H1 (cell line): Measurements from ENCODE around the gene GATD1. TPM values are rescaled to one million over a fixed set of nuclear protein-coding genes. Genes with fewer than 3 reads are reported as not detected.

Source experiments
- CTCF ChIA-PET: fragments of 300-600 bp; sonication (Branson Sonifier 250); formaldehyde crosslinking; loops from one replicate; lab custom pipeline; 2021; ENCODE audit not compliant: partially characterized antibody; lab: Charles Lee
- POLR2A ChIA-PET: fragments of 300-600 bp; sonication (Branson Sonifier 250); formaldehyde crosslinking; loops from one replicate; lab custom pipeline; 2021; ENCODE audit warnings: inconsistent platforms; ENCODE audit not compliant: partially characterized antibody; lab: Charles Lee
- DNase-seq, 2 experiments: peaks; one replicate each; pipeline versions ENCODE4 v3.0.0 to v3.0.0-alpha.2; 2010 to 2022; ENCODE audit warnings: low spot score in 2 of 2, low read depth in 1 of 2, mixed read lengths in 1 of 2
- FAIRE-seq: peaks from 2 replicates; lab custom pipeline; 2011; peaks lifted over from hg19 to GRCh38; lab: Jason Lieb, UNC
- H2AFZ ChIP-seq: 2 replicates; pipeline ENCODE4 v1.8.1; 2012; ENCODE audit warnings: low read length, inconsistent platforms
- H2AK5ac ChIP-seq: 2 replicates; pipeline ENCODE4 v1.6.1; 2013; ENCODE audit warnings: low read depth, low read length
- H2BK120ac ChIP-seq: replicated peaks from 2 replicates; pipeline ENCODE3; 2013; ENCODE audit warnings: low read depth, low read length, inconsistent platforms
- H2BK12ac ChIP-seq: 2 replicates; pipeline ENCODE4 v1.6.1; 2013; ENCODE audit warnings: low read depth, low read length
- H2BK15ac ChIP-seq: 2 replicates; pipeline ENCODE4 v1.6.1; 2013; ENCODE audit warnings: low read length
- H2BK20ac ChIP-seq: 2 replicates; pipeline ENCODE4 v1.6.1; 2013; ENCODE audit warnings: low read length
- H2BK5ac ChIP-seq: 2 replicates; pipeline ENCODE4 v1.6.1; 2013; ENCODE audit warnings: low read depth, low read length
- H3K14ac ChIP-seq: 2 replicates; pipeline ENCODE4 v1.6.1; 2013; ENCODE audit warnings: inconsistent platforms; ENCODE audit not compliant: insufficient read length
- H3K18ac ChIP-seq: 2 replicates; pipeline ENCODE4 v1.6.1; 2013; ENCODE audit warnings: low read length; ENCODE audit errors: extremely low read depth
- H3K23ac ChIP-seq: 2 replicates; pipeline ENCODE4 v1.6.1; 2013; ENCODE audit warnings: inconsistent platforms; ENCODE audit not compliant: insufficient read length
- H3K23me2 ChIP-seq: 2 replicates; pipeline ENCODE4 v1.6.1; 2013; ENCODE audit warnings: low read depth, low read length
- H3K27ac ChIP-seq: 2 replicates; pipeline ENCODE4 v1.6.1; 2011; ENCODE audit warnings: low read depth, low read length, inconsistent platforms
- H3K27me3 ChIP-seq, 4 experiments: replicated peaks in 1 of 4; 1 replicate in 1 of 4; 2 replicates in 3 of 4; pipeline versions ENCODE4 v1.6.1 to v1.8.1; 2011 to 2013; ENCODE audit warnings: low read length in 3 of 4, mild to moderate bottlenecking in 3 of 4, inconsistent platforms in 2 of 4, mixed read lengths in 2 of 4, moderate library complexity in 1 of 4; ENCODE audit not compliant: control insufficient read depth in 3 of 4, insufficient read depth in 3 of 4; ENCODE audit errors: extremely low read depth in 1 of 4
- H3K36me3 ChIP-seq, 4 experiments: 2 replicates each; pipeline versions ENCODE4 v1.6.1 to v1.8.1; 2011 to 2013; ENCODE audit warnings: mild to moderate bottlenecking in 4 of 4, low read length in 3 of 4, moderate library complexity in 2 of 4, control low read depth in 1 of 4, inconsistent platforms in 1 of 4; ENCODE audit not compliant: insufficient read depth in 4 of 4, control insufficient read depth in 2 of 4
- H3K4ac ChIP-seq: replicated peaks from 2 replicates; pipeline ENCODE3; 2013; ENCODE audit warnings: low read length, low read depth, mixed read lengths, inconsistent platforms; ENCODE audit not compliant: insufficient read length
- H3K4me1 ChIP-seq, 4 experiments: replicated peaks in 1 of 4; 1 replicate in 1 of 4; 2 replicates in 3 of 4; pipeline versions ENCODE4 v1.6.1 to v1.8.1; 2011 to 2013; ENCODE audit warnings: low read length in 3 of 4, inconsistent platforms in 2 of 4, mixed read lengths in 1 of 4; ENCODE audit not compliant: insufficient read depth in 4 of 4, control insufficient read depth in 3 of 4
- H3K4me2 ChIP-seq, 2 experiments: 2 replicates each; pipeline versions ENCODE4 v1.6.1 to v1.8.1; 2011 to 2013; ENCODE audit warnings: low read depth in 2 of 2, low read length in 2 of 2, control low read depth in 1 of 2, inconsistent platforms in 1 of 2, mild to moderate bottlenecking in 1 of 2; ENCODE audit not compliant: insufficient read depth in 1 of 2
- H3K4me3 ChIP-seq, 4 experiments: fragments of 200-600, 300-600 bp in 1 of 4; sonication (generic), shearing (Covaris generic), sonication (Bioruptor Twin) in 1 of 4; 2 replicates each; pipeline versions ENCODE4 v1.5.1 to v1.8.1; 2011 to 2016; ENCODE audit warnings: low read length in 4 of 4, low read depth in 3 of 4, control low read depth in 2 of 4, inconsistent platforms in 2 of 4, mild to moderate bottlenecking in 2 of 4, mixed read lengths in 1 of 4, moderate library complexity in 1 of 4; ENCODE audit not compliant: insufficient read depth in 2 of 4; ENCODE audit errors: extremely low read depth in 1 of 4
- H3K56ac ChIP-seq: replicated peaks from 2 replicates; pipeline ENCODE3; 2013; ENCODE audit warnings: low read depth, mild to moderate bottlenecking, mixed read lengths, low read length, inconsistent platforms; ENCODE audit not compliant: insufficient read length
- H3K79me1 ChIP-seq: 2 replicates; pipeline ENCODE4 v1.6.1; 2013; ENCODE audit warnings: low read depth, low read length, control low read depth
- H3K79me2 ChIP-seq, 2 experiments: 2 replicates each; pipeline versions ENCODE4 v1.6.1 to v1.8.1; 2012 to 2013; ENCODE audit warnings: low read length in 2 of 2, mild to moderate bottlenecking in 2 of 2, inconsistent platforms in 1 of 2; ENCODE audit not compliant: insufficient read depth in 2 of 2, control insufficient read depth in 1 of 2
- H3K9ac ChIP-seq, 4 experiments: replicated peaks in 1 of 4; 1 replicate in 1 of 4; 2 replicates in 3 of 4; pipeline versions ENCODE4 v1.6.1 to v1.8.1; 2011 to 2013; ENCODE audit warnings: low read depth in 3 of 4, low read length in 3 of 4, control low read depth in 2 of 4, mild to moderate bottlenecking in 2 of 4, moderate library complexity in 2 of 4, inconsistent platforms in 1 of 4; ENCODE audit errors: extremely low read depth in 1 of 4
- H3K9me3 ChIP-seq, 2 experiments: 2 replicates each; pipeline versions ENCODE4 v1.6.1 to v1.8.1; 2012 to 2013; ENCODE audit warnings: mild to moderate bottlenecking in 2 of 2, moderate library complexity in 2 of 2, control low read depth in 1 of 2, inconsistent platforms in 1 of 2, low read depth in 1 of 2, low read length in 1 of 2, mixed read lengths in 1 of 2; ENCODE audit not compliant: insufficient read depth in 2 of 2
- H4K20me1 ChIP-seq, 2 experiments: replicated peaks in 1 of 2; 2 replicates each; pipeline versions ENCODE3 to v1.8.1; 2011 to 2013; ENCODE audit warnings: inconsistent platforms in 2 of 2, low read length in 2 of 2, mild to moderate bottlenecking in 1 of 2; ENCODE audit not compliant: insufficient read depth in 2 of 2, control insufficient read depth in 1 of 2
- H4K5ac ChIP-seq: 2 replicates; pipeline ENCODE4 v1.6.1; 2013; ENCODE audit warnings: low read length, low read depth, mixed read lengths, inconsistent platforms; ENCODE audit not compliant: insufficient read length
- H4K8ac ChIP-seq: 2 replicates; pipeline ENCODE4 v1.8.0; 2013; ENCODE audit warnings: mild to moderate bottlenecking, moderate library complexity, low read length, inconsistent platforms; ENCODE audit not compliant: insufficient read depth; ENCODE audit errors: extremely low read depth
- H4K91ac ChIP-seq: replicated peaks from 2 replicates; pipeline ENCODE3; 2013; ENCODE audit warnings: low read length, mixed read lengths, inconsistent platforms; ENCODE audit not compliant: insufficient read length
- FOSL1 ChIP-seq: IDR thresholded peaks from 2 replicates; pipeline ENCODE4 v1.6.1; 2011; ENCODE audit warnings: mild to moderate bottlenecking, low read depth, low read length, moderate library complexity; ENCODE audit not compliant: insufficient read depth
- JUN ChIP-seq: IDR thresholded peaks from 2 replicates; pipeline ENCODE4 v1.6.1; 2011; ENCODE audit warnings: low read depth, mild to moderate bottlenecking, improper control_type of control experiment, low read length
- RBBP5 ChIP-seq: IDR thresholded peaks from 2 replicates; pipeline ENCODE4 v1.7.1; 2012; ENCODE audit warnings: low read depth, mild to moderate bottlenecking, inconsistent platforms, low read length, moderate library complexity, borderline replicate concordance
- RFX5 ChIP-seq: IDR thresholded peaks from 2 replicates; pipeline ENCODE4 v1.6.1; 2011; ENCODE audit warnings: low read depth, low read length, improper control_type of control experiment, borderline replicate concordance
- SIX5 ChIP-seq: IDR thresholded peaks from 2 replicates; pipeline ENCODE4 v1.6.1; 2011; ENCODE audit warnings: mild to moderate bottlenecking, low read depth, low read length
- SP2 ChIP-seq: IDR thresholded peaks from 2 replicates; pipeline ENCODE4 v1.6.1; 2012; ENCODE audit warnings: mild to moderate bottlenecking, low read length, inconsistent platforms
- TBP ChIP-seq: IDR thresholded peaks from 2 replicates; pipeline ENCODE4 v1.6.1; 2011; ENCODE audit warnings: low read depth, low read length, improper control_type of control experiment
- TCF12 ChIP-seq: IDR thresholded peaks from 2 replicates; pipeline ENCODE4 v1.6.1; 2011; ENCODE audit warnings: low read depth, mild to moderate bottlenecking, low read length
- YY1 ChIP-seq: IDR thresholded peaks from 2 replicates; pipeline ENCODE4 v1.6.1; 2011; ENCODE audit warnings: low read depth, mild to moderate bottlenecking, low read length
- WGBS, 2 experiments: shearing (Covaris generic) in 1 of 2; methylation state at CpG; one replicate each; pipeline versions ENCODE4 v1.1.6 to v1.1.7; 2013 to 2015; ENCODE audit warnings: low lambda C conversion rate in 2 of 2, mixed read lengths in 2 of 2, inconsistent platforms in 1 of 2, low coverage in 1 of 2, missing lambda C conversion rate in 1 of 2; ENCODE audit not compliant: insufficient replicate concordance in 2 of 2, insufficient coverage in 1 of 2, insufficient read length in 1 of 2; ENCODE audit errors: extremely low coverage in 1 of 2, missing lambda C conversion rate in 1 of 2; 5-methylcytosine and 5-hydroxymethylcytosine counted together
- polyA plus RNA-seq, 7 experiments: library from polyadenylated mRNA; depleted of rRNA in 3 of 7; stranded (reverse) in 5 of 7; unstranded in 2 of 7; fragments of >200 nt in 5 of 7; fragments of 200-250 nt in 2 of 7; gene quantifications; 1 replicate in 5 of 7; 2 replicates in 1 of 7; 4 replicates in 1 of 7; pipeline versions ENCODE4 v1.2.1 to v1.2.3, GENCODE V29; 2011 to 2013; ENCODE audit warnings: missing spikeins in 2 of 7, mixed read lengths in 2 of 7
- total RNA-seq: library from RNA; stranded (reverse); fragmentation: NEBNext Ultra II Directional; extraction: Animal tissue kit (Norgen Biotek cat#: 25700); gene quantifications from 2 replicates; pipeline ENCODE4 v1.2.1, GENCODE V29; 2021
- TF ChIP-seq, protein P1 (sequence below): IDR thresholded peaks from 2 replicates; pipeline ENCODE4 v1.6.1; 2011; ENCODE audit warnings: low read length, improper control_type of control experiment
- TF ChIP-seq, protein P2 (sequence below): IDR thresholded peaks from 2 replicates; pipeline ENCODE4 v1.6.1; 2012; ENCODE audit warnings: inconsistent platforms

Gene GATD1
- total and polyA plus RNA-seq, 2 of the 8 experiments (the other 6 are each of a cell fraction or from before 2014, with no cell fraction given) = 47.5 to 54.8 TPM

DNA sequence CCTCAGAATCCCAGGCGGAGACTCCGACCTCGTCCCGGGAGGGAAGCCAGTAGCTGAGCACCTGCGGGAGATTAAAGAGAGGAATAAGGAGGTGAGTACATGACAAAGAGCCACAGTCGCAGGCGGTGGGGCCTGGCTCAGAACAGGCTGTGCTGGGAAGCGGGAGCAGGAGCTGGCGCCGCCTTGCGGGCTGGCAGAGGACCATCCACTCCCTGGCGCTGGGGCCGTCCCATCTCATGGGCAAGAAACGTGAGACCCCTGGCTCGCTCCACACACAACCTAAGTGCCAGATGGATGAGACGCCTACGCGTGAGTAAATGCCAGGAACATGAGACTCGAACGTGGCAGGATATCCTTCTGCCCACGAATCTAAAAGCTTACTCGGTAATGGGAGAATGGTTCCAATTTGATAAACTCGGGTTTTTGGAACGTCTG lies 6.3 kb upstream of the GATD1 start:
- Histone ChIP-seq H3K4me1 (peaks cover 0 to 22% (median 13%) of the 10 kb centered on the region in 4 experiments; a peak in 5 of 7 replicates), H3K27ac (no peak overlapping the region), H2BK20ac (no peak overlapping the region), H2BK15ac (no peak overlapping the region), H3K9me3 (no peaks in the 10 kb centered on the region), H3K4ac (no peak overlapping the region), H3K18ac (no peak overlapping the region), H3K9ac (no peak overlapping the region), H3K36me3 (peaks cover 0 to 3% (median 0%) of the 10 kb centered on the region in 4 experiments; a peak in 2 of 8 replicates), H4K20me1 (peaks cover 2 to 21% of the 10 kb centered on the region in 2 experiments), H2BK12ac (no peak overlapping the region), H3K79me2 (no peaks in the 10 kb centered on the region), H4K8ac (no peak overlapping the region), H3K4me3 (peak overlapping the region in 1 of 4 experiments; percentile 31; a peak in 1 of 8 replicates), H3K23me2 (no peaks in the 10 kb centered on the region), H3K4me2 (peak overlapping the region; percentile 10 to 49), H3K27me3 (no peaks in the 10 kb centered on the region; a peak in 1 of 7 replicates), H3K14ac (no peak overlapping the region), H3K79me1 (no peaks in the 10 kb centered on the region; the same call in 1 of the 2 replicates), H2AK5ac (no peak overlapping the region), H2BK5ac (no peak overlapping the region), H3K23ac (no peak overlapping the region), H2AFZ (no peak overlapping the region), H4K5ac (no peak overlapping the region), H4K91ac (no peak overlapping the region), H3K56ac (no peak overlapping the region), H2BK120ac (no peak overlapping the region)
- ChIA-PET CTCF (interaction anchor here (0.6 to 2.9 kb wide), 17 partner anchors 9 to 198 kb away, joined by 3 to 14 read pairs (median 4); no protein-coding TSS in a partner anchor), POLR2A (interaction anchor here (0.7 to 35.3 kb wide), 13 partner anchors 8 to 214 kb away, joined by 3 to 636 read pairs (median 4); partner anchors contain the start of genes CRACR2B, PIDD1, PNPLA2 and RPLP2)
- peak; percentile 93 to 94 for DNase-seq
- FAIRE-seq = peak; percentile 95
- WGBS, 2 experiments = 9% methylated on average over 24 of the region's 24 CpGs; no CpG with 5 or more reads in 1 of the 2 experiments
- TF ChIP-seq JUN (no peak), RBBP5 (no peak), YY1 (peak; percentile 60; the same call in 1 of the 2 replicates), SP2 (no peak), TBP (peak; percentile 67; the same call in 1 of the 2 replicates), SIX5 (no peak), TCF12 (peak; percentile 89), RFX5 (no peak), FOSL1 (no peak)
- TF ChIP-seq, protein P1, sequence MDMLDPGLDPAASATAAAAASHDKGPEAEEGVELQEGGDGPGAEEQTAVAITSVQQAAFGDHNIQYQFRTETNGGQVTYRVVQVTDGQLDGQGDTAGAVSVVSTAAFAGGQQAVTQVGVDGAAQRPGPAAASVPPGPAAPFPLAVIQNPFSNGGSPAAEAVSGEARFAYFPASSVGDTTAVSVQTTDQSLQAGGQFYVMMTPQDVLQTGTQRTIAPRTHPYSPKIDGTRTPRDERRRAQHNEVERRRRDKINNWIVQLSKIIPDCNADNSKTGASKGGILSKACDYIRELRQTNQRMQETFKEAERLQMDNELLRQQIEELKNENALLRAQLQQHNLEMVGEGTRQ = no peak
- TF ChIP-seq, protein P2, sequence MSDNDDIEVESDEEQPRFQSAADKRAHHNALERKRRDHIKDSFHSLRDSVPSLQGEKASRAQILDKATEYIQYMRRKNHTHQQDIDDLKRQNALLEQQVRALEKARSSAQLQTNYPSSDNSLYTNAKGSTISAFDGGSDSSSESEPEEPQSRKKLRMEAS = peak; percentile 58
